GM12864 (cell line): Measurements from ENCODE around the gene FBXO40.
A peak's percentile ranks its signal among the peaks of the same experiment; 100 is the strongest.

Source experiments
- DNase-seq: peaks from one replicate; pipeline ENCODE4 v3.0.0-alpha.2; 2011; ENCODE audit warnings: low read depth
- H3K4me3 ChIP-seq: 2 replicates; pipeline ENCODE4 v1.5.1; 2011; ENCODE audit warnings: mild to moderate bottlenecking, low read depth, low read length, control low read depth
- TF ChIP-seq, protein P1 (sequence below): IDR thresholded peaks from 2 replicates; pipeline ENCODE4 v1.5.1; 2011; ENCODE audit warnings: low read depth, mild to moderate bottlenecking, moderate library complexity, low read length, control low read depth, inconsistent platforms; ENCODE audit errors: missing control alignments

The FBXO40 gene, protein sequence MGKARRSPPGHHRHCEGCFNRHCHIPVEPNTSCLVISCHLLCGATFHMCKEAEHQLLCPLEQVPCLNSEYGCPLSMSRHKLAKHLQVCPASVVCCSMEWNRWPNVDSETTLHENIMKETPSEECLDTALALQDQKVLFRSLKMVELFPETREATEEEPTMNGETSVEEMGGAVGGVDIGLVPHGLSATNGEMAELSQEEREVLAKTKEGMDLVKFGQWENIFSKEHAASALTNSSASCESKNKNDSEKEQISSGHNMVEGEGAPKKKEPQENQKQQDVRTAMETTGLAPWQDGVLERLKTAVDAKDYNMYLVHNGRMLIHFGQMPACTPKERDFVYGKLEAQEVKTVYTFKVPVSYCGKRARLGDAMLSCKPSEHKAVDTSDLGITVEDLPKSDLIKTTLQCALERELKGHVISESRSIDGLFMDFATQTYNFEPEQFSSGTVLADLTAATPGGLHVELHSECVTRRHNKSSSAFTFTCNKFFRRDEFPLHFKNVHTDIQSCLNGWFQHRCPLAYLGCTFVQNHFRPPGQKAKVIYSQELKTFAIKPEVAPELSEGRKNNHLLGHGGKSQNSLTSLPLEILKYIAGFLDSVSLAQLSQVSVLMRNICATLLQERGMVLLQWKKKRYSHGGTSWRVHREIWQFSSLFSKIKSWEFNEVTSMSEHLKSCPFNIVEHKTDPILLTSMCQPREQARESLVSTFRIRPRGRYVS

DNA sequence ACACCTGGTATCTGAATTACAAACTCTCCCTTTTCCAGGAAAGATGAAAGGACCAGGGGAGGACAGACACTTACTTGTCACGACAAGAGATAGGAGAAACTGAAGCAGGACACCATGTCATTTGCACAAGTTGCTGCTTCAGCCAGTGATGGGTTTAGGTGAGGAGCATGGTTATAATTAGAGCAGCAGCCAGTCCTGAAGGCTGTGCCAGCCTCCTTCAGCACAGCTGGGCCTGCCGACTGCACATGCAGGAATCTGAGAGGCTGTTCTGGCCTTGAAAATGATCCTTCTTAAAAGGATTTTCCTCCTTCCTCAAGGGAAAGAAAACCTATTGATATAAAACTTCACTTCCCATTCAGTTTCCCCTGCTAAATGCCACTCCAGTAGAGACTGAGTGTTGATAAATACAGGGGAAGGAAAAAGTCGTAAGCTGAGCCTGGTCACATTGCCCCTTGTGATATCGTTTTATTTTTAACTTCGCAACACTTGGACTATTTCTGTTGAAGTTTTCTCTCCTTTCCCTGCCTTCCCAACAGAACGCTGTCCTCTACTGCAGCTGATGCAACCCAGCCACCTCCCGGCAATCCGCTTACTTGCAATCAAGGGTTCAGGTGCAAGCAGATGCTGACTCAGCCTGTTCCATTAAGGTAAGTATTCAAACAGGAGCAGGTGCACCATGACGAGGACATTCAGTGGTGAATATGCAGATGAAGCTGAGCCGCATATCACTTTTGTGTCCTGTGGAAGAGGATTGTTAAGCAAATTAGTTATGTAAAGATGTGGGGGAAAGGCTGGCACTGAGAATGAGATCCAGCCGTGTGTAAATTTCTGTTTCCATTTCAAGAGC lies at the start of gene FBXO40:
Gene FBXO40 (plus strand): TSS at position 524 of the 847 bp plus-strand sequence. CDS start 27,197 bp downstream, outside the sequence.
- TF ChIP-seq, protein P1, sequence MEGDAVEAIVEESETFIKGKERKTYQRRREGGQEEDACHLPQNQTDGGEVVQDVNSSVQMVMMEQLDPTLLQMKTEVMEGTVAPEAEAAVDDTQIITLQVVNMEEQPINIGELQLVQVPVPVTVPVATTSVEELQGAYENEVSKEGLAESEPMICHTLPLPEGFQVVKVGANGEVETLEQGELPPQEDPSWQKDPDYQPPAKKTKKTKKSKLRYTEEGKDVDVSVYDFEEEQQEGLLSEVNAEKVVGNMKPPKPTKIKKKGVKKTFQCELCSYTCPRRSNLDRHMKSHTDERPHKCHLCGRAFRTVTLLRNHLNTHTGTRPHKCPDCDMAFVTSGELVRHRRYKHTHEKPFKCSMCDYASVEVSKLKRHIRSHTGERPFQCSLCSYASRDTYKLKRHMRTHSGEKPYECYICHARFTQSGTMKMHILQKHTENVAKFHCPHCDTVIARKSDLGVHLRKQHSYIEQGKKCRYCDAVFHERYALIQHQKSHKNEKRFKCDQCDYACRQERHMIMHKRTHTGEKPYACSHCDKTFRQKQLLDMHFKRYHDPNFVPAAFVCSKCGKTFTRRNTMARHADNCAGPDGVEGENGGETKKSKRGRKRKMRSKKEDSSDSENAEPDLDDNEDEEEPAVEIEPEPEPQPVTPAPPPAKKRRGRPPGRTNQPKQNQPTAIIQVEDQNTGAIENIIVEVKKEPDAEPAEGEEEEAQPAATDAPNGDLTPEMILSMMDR: no peak
- peak within 1 kb of the TSS; percentile 3; the same call in 1 of the 2 replicates for H3K4me3 ChIP-seq
- DNase-seq: peak; percentile 66

DNA sequence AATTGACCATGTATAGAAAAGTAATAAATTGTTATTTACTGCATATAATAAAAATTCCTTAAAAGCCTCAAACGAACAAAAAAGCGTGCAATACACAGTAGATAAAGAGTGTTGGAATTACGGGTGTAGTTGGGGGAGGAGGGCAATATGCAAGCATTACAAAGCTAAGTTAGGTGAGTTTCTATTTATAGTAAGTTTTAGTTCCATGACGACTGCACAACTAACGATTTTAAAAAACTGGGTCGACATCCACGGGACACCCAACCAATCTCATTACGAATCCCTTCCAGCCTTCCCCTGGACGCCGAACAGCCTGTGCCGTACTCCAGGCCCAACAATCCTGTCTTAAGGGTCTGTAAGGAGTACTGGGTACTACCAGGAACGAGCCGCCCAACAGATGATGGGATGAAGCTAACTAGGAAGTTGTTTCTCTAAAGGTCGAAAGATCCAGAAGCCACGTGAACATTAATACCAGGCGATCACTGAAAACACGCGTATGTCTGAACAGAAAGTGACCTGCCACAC lies 48.1 kb upstream of the FBXO40 start:
- no peak for DNase-seq
- TF ChIP-seq, protein P1: no peak
- H3K4me3 ChIP-seq: peak overlapping the region; percentile 85

DNA sequence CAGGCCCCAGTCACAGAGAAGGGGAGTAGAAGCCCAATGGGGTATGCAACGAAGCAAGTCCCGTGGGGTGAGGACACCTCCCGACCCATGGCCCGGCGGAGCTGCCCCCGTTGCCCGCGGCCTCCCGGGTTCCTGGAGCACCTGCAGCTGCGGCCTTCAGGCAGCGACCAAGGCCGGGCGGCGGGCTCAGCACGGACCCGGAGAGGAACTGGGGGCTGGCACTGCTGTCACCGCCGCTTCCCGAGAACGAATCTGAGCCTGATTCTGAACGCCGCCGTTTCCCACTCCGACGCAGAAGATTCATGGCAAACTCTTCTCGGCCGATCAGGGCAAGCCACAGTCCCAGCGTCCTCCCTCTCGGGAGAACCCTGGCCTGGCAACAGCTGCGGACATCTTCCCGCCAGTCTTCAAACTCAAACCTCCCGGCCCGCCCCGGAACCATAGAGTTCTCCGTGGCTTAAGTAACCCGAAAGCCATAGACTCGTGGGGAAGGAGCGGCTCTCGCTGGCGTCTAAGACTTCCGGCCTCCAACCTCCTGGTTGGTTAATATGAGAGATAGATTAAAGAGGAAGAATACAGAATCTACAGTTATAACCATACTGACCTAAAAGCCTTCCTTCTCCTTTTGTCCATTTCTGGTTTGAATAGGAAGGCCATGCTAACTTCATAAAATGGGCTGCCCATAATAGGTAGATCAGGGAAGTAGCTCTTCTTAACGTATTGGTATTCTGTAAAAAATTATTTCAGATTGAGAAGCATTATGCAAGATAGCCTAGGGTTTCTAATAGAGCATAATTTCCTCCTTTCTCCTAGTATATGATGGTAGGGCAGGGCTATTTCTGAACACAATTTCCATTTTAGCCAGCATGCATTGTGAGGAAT lies 47.4 kb upstream of the FBXO40 start, which contains the start of gene POLQ:
Gene POLQ (minus strand): TSS at position 415 of the 882 bp plus-strand sequence. CDS start 111 bp downstream, at position 304.
- peak within 1 kb of the TSS; percentile 85 for H3K4me3 ChIP-seq
- DNase-seq: peak; percentile 90
- TF ChIP-seq, protein P1: no peak

DNA sequence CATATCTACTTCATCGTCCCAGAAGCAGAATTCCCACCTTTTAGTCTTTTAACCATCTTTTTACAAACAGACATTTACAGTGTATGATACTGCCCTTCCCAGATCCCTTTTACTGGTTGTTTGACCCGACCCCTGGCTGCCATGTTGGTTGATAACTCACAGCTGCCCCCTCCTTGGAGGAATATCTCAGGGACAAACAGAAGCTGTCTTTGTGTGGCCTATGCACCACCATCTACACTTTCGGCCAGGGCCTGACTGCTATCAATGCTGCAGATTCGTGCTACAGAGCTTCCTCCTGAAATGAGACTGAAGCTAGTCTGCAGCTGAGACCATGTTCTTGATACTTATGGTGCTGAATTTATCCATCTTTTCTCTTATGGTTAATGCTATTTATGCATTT lies 40.8 kb upstream of the FBXO40 start:
- DNase-seq: no peak
- H3K4me3 ChIP-seq: no peak overlapping the region
- TF ChIP-seq, protein P1: no peak

DNA sequence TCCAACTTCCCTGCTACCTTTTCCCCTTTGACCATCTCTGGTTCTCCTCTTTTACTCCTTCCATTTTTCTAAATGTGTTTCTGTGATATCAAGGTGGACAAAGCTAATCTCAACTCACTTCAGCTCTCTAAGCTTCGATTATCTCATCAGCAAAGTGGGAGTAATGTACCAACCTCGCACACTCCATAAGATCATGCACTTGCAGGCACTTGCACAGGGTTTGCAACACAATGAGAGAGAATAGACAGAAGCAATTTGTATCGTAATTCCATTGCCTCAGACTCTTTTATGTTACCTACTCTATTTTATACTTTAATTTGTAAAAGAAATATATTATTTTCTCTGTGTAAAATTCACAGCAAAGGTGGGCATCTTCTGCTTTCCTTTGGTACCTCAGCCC lies 40.4 kb upstream of the FBXO40 start:
- DNase-seq: no peak
- no peak overlapping the region for H3K4me3 ChIP-seq
- TF ChIP-seq, protein P1: no peak
